Tibial nerve (tissue), 4 donors: ENCODE measurements around the gene ZDHHC11.

Experiments used
- EP300 ChIP-seq, 2 donors: sonication (generic); formaldehyde crosslinking; IDR thresholded peaks; one replicate each; pipeline ENCODE4 v1.6.1; 2017; ENCODE audit warnings: antibody characterized with exemption in 2 of 2, mild to moderate bottlenecking in 1 of 2
- POLR2A ChIP-seq, 2 donors: fragments of 450-650 bp; IDR thresholded peaks; one replicate each; pipeline ENCODE4 v1.6.1; 2017; ENCODE audit warnings: antibody characterized with exemption in 2 of 2, mild to moderate bottlenecking in 2 of 2, moderate library complexity in 2 of 2
- TF ChIP-seq, protein P1 (sequence below), 5 experiments: fragments of 200-600 bp in 3 of 5; fragments of 450-650 bp in 2 of 5; sonication (generic) in 3 of 5; IDR thresholded peaks; one replicate each; pipeline ENCODE4 v1.5.1; 2016 to 2019; ENCODE audit warnings: antibody characterized with exemption in 5 of 5, mild to moderate bottlenecking in 3 of 5, moderate library complexity in 2 of 5

DNA sequence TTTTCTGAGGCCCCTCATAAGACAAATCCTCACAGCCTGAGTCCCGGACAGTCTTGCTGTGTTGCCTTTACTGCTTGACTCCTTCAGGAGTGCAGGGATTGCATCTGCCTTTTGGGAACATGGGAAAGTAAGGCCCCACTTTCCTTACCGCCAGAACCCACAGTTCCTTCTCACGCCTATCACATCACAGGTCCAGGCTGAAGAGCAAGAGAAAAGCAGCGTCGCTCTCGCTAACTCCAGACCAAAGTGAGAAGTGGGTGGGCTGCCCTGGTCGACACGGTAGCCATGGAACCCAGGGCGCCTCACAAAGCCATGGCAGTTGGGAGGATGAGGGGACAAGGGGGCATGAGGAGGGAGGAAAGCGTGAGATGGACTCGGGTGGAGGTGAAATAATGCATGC is 7.9 kb upstream of the ZDHHC11 start:
- TF ChIP-seq, protein P1, sequence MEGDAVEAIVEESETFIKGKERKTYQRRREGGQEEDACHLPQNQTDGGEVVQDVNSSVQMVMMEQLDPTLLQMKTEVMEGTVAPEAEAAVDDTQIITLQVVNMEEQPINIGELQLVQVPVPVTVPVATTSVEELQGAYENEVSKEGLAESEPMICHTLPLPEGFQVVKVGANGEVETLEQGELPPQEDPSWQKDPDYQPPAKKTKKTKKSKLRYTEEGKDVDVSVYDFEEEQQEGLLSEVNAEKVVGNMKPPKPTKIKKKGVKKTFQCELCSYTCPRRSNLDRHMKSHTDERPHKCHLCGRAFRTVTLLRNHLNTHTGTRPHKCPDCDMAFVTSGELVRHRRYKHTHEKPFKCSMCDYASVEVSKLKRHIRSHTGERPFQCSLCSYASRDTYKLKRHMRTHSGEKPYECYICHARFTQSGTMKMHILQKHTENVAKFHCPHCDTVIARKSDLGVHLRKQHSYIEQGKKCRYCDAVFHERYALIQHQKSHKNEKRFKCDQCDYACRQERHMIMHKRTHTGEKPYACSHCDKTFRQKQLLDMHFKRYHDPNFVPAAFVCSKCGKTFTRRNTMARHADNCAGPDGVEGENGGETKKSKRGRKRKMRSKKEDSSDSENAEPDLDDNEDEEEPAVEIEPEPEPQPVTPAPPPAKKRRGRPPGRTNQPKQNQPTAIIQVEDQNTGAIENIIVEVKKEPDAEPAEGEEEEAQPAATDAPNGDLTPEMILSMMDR (IDR thresholded peaks at IDR 0.05), result no peak
- TF ChIP-seq EP300 (IDR thresholded peaks at IDR 0.05), result no peak
- TF ChIP-seq POLR2A (IDR thresholded peaks at IDR 0.05), result no peak
